GM13976 (cell line): ENCODE data around the gene BIRC5.

Experiments used
- DNase-seq: peaks from one replicate; pipeline ENCODE4 v3.0.0; 2012; ENCODE audit warnings: low spot score
- in situ Hi-C: fragments of 300-500 bp; cut with MboI; formaldehyde crosslinking; loops from one replicate; pipeline ENCODE4 v1.12.0; 2022; ENCODE audit warnings: low sequenced_read_pairs, mixed read lengths, inconsistent platforms; ENCODE audit not compliant: unreplicated experiment
- TF ChIP-seq, protein P1 (sequence below): IDR thresholded peaks from 2 replicates; pipeline ENCODE4 v1.5.1; 2012; ENCODE audit warnings: borderline replicate concordance, mild to moderate bottlenecking; ENCODE audit not compliant: insufficient read depth; ENCODE audit errors: extremely low read depth, missing control alignments, control extremely low read depth

The BIRC5 gene

DNA sequence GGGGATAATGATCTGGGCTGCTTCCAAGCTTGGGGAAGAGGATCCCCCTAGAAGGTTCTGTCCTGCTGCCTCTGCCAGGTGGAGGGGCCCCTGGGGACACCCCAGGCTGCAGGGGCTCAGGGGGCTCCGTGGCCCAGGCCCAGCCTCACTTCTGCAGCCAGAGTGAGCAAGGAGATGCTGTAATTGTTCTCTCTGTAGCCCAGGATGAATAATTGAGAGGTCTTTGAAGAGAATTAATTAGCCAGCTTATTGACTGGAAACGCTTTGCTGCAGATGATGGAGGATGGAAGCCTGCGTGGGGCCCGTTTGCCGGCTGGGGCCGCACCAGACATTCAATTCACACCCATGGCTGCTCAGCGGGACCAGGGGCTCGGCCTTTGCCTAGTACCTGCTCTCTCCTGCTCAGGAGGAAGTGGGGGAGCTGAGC is 55.9 kb downstream of the BIRC5 start:
- TF ChIP-seq, protein P1, sequence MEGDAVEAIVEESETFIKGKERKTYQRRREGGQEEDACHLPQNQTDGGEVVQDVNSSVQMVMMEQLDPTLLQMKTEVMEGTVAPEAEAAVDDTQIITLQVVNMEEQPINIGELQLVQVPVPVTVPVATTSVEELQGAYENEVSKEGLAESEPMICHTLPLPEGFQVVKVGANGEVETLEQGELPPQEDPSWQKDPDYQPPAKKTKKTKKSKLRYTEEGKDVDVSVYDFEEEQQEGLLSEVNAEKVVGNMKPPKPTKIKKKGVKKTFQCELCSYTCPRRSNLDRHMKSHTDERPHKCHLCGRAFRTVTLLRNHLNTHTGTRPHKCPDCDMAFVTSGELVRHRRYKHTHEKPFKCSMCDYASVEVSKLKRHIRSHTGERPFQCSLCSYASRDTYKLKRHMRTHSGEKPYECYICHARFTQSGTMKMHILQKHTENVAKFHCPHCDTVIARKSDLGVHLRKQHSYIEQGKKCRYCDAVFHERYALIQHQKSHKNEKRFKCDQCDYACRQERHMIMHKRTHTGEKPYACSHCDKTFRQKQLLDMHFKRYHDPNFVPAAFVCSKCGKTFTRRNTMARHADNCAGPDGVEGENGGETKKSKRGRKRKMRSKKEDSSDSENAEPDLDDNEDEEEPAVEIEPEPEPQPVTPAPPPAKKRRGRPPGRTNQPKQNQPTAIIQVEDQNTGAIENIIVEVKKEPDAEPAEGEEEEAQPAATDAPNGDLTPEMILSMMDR: no peak
- in situ Hi-C loops: no loop called here
- DNase-seq: no peak

DNA sequence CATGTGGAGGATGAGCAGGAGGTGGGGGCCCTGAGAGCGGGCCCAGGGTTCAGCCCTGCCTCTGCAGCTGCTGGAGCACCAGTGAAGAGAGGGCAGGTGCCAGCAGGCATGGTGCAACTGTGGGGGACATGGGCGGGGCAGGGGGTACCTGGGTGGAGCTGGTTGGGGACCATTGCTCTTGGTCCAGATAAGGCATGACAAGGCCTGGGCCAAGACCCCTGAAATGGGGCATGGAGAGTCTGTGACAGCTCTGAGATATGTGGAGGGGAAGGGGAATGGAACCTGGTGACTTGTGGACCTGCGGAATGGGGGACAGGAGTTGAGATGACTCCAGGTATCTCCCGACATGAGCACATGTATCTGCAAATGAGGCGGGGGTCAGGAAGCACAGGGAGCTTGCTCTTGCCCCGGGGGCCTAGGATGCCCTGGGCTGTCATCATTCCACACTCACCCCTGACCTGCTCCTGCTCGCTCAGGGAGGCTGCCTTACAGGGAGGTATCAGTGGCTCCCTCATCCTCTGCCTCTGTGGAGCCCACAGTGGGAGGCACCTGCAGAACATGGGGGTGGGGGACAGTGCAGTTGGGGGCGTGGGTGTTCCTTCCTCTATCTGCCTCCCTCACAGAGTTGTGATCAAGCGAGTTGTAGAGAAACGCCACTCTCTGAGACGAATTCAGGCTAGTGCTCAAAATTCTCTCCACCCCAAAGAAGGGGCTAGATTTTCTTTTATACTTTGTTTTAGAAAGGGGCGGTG is 57.5 kb downstream of the BIRC5 start:
- in situ Hi-C loops: no loop called here
- TF ChIP-seq, protein P1: no peak
- DNase-seq: no peak

DNA sequence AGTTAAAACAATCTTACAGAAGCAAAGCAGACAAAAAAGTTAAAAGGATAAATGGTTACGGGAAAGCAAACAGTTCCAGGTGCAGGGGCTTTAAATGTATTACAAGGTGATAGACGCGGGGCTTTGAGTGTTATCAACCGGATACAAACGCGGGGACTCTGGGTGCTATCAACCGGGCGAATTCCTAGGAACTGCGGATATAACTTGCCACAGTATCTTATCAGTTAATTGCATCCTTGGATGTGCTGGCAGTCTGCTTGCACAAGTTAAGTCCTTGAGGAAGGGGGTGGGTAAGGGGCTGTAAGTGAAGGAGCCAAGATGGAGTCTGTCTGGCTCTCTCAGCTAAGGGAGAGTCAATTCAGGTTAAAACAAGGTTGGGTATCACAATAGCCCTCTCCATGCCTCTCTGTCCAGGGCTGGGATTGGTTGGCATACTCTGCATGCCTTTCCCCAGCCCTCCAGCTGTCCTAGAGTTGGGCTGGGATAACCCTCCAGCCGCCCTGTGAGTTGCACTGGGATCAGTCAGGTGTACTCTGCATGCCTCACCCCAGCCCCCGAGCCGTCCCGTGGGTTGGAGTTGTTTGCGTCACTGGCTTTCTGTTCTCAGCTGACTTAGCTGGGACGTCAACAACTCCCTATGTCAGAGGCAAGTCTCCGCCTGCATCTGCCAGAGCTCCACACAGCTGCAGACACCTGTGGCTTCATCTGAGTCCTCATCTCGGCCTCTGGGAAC is 58.3 kb downstream of the BIRC5 start:
- TF ChIP-seq, protein P1: no peak
- DNase-seq: no peak
- in situ Hi-C loops: no loop called here

DNA sequence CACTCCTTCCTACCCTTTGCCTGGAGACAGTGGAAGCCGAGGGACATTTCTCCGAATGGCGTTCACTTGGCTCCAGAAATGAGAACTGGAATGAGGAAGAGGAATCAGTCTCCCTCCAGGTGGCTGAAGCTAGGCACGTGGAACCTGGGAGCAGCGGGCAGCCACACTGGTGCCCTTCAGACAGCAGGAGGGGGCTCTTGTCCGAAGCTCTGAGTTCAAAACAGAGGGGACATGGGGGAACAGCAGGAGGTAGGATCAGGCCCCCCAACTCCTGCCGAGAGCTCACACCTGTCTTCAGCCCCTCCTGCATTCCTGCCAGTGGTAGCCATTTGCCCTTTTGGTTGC is 58.8 kb downstream of the BIRC5 start:
- in situ Hi-C loops: no loop called here
- DNase-seq: no peak

DNA sequence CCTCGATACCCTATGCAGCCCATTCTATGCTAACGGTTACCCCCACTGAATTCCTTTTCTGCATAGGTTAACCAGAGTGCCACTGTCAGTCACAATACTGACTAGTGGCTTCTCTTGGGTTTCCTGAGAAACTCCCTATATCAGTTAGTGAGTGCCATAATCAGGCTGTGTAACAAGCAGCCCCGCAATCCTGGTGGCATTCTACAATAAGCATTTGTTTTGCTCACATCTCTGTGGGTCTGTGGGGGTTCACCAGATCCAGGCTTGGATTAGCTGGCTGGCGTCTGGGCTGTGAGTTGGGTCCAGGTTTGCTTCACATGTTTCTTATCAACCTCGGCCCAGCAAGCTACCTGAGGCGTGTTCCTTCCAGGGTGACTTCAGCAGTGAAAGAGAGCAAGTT is 59.8 kb downstream of the BIRC5 start:
- in situ Hi-C loops: no loop called here
- TF ChIP-seq, protein P1: no peak
- DNase-seq: no peak

More for the DNA sequence above, 58.8 kb downstream of the BIRC5 start:
- TF ChIP-seq, protein P1: no peak
